B cell (primary cell): Measurements from ENCODE around the gene CLIP4. TPM values are rescaled to one million over a fixed set of nuclear protein-coding genes. Genes with fewer than 3 reads are reported as not detected.

Experiments used
- ATAC-seq: fragments of 200-7000 bp; cut with Tn5 transposase; one replicate; pipeline ENCODE4 v1.10.0; 2021; ENCODE audit warnings: low read depth, mild to moderate bottlenecking, moderate number of reproducible peaks, moderate library complexity
- CTCF ChIA-PET: fragments of 350-600 bp; sonication (Branson Sonifier 250); formaldehyde crosslinking; loops from one replicate; lab custom pipeline; 2021; ENCODE audit warnings: antibody characterized with exemption, inconsistent platforms; lab: Charles Lee
- POLR2A ChIA-PET: fragments of 350-600 bp; sonication (Branson Sonifier 250); formaldehyde crosslinking; loops from one replicate; lab custom pipeline; 2021; ENCODE audit warnings: antibody characterized with exemption; lab: Charles Lee
- DNase-seq: peaks from one replicate; pipeline ENCODE4 v3.0.0; 2013
- H2AFZ ChIP-seq: 2 replicates; pipeline ENCODE4 v1.6.1; 2012; ENCODE audit warnings: mild to moderate bottlenecking, low read depth, low read length; ENCODE audit not compliant: insufficient read depth, poor library complexity, severe bottlenecking
- H3K27ac ChIP-seq, 2 donors: 1 replicate in 1 of 2; 2 replicates in 1 of 2; pipeline ENCODE4 v1.5.1; 2012 to 2013; ENCODE audit warnings: low read length in 2 of 2, mild to moderate bottlenecking in 2 of 2, moderate library complexity in 1 of 2
- H3K27me3 ChIP-seq, 4 experiments: fragments of 200-600 bp in 1 of 4; sonication (generic) in 1 of 4; replicated peaks in 1 of 4; 1 replicate in 2 of 4; 2 replicates in 2 of 4; pipeline versions ENCODE4 v1.6.1 to v1.7.0; 2013 to 2016; ENCODE audit warnings: low read length in 3 of 4, mild to moderate bottlenecking in 2 of 4, mixed read lengths in 1 of 4, moderate library complexity in 1 of 4; ENCODE audit not compliant: insufficient read depth in 4 of 4, control insufficient read depth in 3 of 4; ENCODE audit errors: control extremely low read depth in 1 of 4
- H3K36me3 ChIP-seq, 2 experiments: replicated peaks in 1 of 2; 1 replicate in 1 of 2; 2 replicates in 1 of 2; pipeline versions ENCODE4 v1.6.1 to v1.7.1; 2013; ENCODE audit warnings: low read length in 1 of 2; ENCODE audit not compliant: insufficient read depth in 2 of 2, control insufficient read depth in 1 of 2; ENCODE audit errors: control extremely low read depth in 1 of 2, extremely low read depth in 1 of 2
- H3K4me1 ChIP-seq, 2 donors: fragments of 200-600 bp in 1 of 2; sonication (generic) in 1 of 2; 1 replicate in 1 of 2; 2 replicates in 1 of 2; pipeline versions ENCODE4 v1.5.1 to v1.6.1; 2013 to 2017; ENCODE audit warnings: low read length in 2 of 2; ENCODE audit not compliant: control insufficient read depth in 2 of 2, insufficient read depth in 2 of 2
- H3K4me2 ChIP-seq: replicated peaks from 2 replicates; pipeline ENCODE3; 2012; ENCODE audit warnings: mild to moderate bottlenecking, low read depth, low read length; ENCODE audit not compliant: poor library complexity, severe bottlenecking
- H3K4me3 ChIP-seq, 5 experiments: fragments of 200-600 bp in 1 of 5; sonication (generic) in 1 of 5; 1 replicate in 3 of 5; 2 replicates in 2 of 5; pipeline versions ENCODE4 v1.5.1 to v1.7.0; 2011 to 2016; ENCODE audit warnings: low read length in 4 of 5, mild to moderate bottlenecking in 4 of 5, low read depth in 2 of 5, control low read depth in 1 of 5, moderate library complexity in 1 of 5; ENCODE audit not compliant: insufficient read depth in 1 of 5; ENCODE audit errors: control extremely low read depth in 1 of 5, extremely low read depth in 1 of 5
- H3K79me2 ChIP-seq: fragments of 200-600 bp; sonication (generic); one replicate; pipeline ENCODE4 v1.6.0; 2016; ENCODE audit warnings: low read length; ENCODE audit not compliant: control insufficient read depth, insufficient read depth
- H3K9ac ChIP-seq: fragments of 200-600 bp; sonication (generic); 2 replicates; pipeline ENCODE4 v1.6.1; 2017; ENCODE audit warnings: mild to moderate bottlenecking, low read length, moderate library complexity
- H3K9me3 ChIP-seq, 3 donors: one replicate each; pipeline versions ENCODE4 v1.6.1 to v1.7.1; 2013; ENCODE audit warnings: low read length in 2 of 3; ENCODE audit not compliant: control insufficient read depth in 2 of 3, insufficient read depth in 1 of 3; ENCODE audit errors: control extremely low read depth in 1 of 3
- H4K20me1 ChIP-seq: 2 replicates; pipeline ENCODE4 v1.6.0; 2012; ENCODE audit warnings: mild to moderate bottlenecking, low read length; ENCODE audit not compliant: insufficient read depth, control insufficient read depth, poor library complexity, severe bottlenecking
- H3K27ac Mint-ChIP-seq: one replicate; pipeline ENCODE4 v1.8.0; 2021; ENCODE audit warnings: mixed read lengths
- H3K27me3 Mint-ChIP-seq: one replicate; pipeline ENCODE4 v1.8.0; 2021; ENCODE audit warnings: mixed read lengths
- H3K4me1 Mint-ChIP-seq: one replicate; pipeline ENCODE4 v1.8.0; 2021; ENCODE audit warnings: mixed read lengths
- H3K4me3 Mint-ChIP-seq: one replicate; pipeline ENCODE4 v1.8.0; 2021; ENCODE audit warnings: mixed read lengths
- H3K9me3 Mint-ChIP-seq: one replicate; pipeline ENCODE4 v1.8.0; 2022; ENCODE audit warnings: mixed read lengths; ENCODE audit not compliant: insufficient read depth
- EZH2 ChIP-seq: IDR thresholded peaks from 2 replicates; pipeline ENCODE4 v1.6.1; 2012; ENCODE audit warnings: borderline replicate concordance, low read depth, mild to moderate bottlenecking, moderate library complexity, low read length; ENCODE audit not compliant: insufficient read depth, poor library complexity, severe bottlenecking
- WGBS: methylation state at CpG from one replicate; pipeline ENCODE4 v1.1.5; 2013; ENCODE audit warnings: missing lambda C conversion rate; ENCODE audit not compliant: insufficient coverage; 5-methylcytosine and 5-hydroxymethylcytosine counted together
- intact Hi-C: fragments of 100-400 bp; cut with micrococcal nuclease; formaldehyde crosslinking; loops from one replicate; pipeline ENCODE4 v1.10.0; 2022
- polyA plus RNA-seq: library from polyadenylated mRNA; depleted of rRNA; stranded (reverse); fragments of >200 nt; gene quantifications from 2 replicates; pipeline ENCODE4 v1.2.3, GENCODE V29; 2012
- total RNA-seq, 2 donors: library from RNA; stranded (reverse); fragments of 120-200 nt in 1 of 2; gene quantifications; 1 replicate in 1 of 2; 2 replicates in 1 of 2; pipeline versions ENCODE4 v1.2.3 to v1.2.4, GENCODE V29; 2013 to 2022
- TF ChIP-seq, protein P1 (sequence below): fragments of 200-600 bp; IDR thresholded peaks from one replicate; pipeline ENCODE4 v1.8.0; 2022; ENCODE audit warnings: antibody characterized with exemption, mild to moderate bottlenecking

CLIP4 gene
- total and polyA plus RNA-seq, 2 donors (not counting 1 experiment from before 2014, with no cell fraction given), result 4.0 to 20.8 TPM

DNA sequence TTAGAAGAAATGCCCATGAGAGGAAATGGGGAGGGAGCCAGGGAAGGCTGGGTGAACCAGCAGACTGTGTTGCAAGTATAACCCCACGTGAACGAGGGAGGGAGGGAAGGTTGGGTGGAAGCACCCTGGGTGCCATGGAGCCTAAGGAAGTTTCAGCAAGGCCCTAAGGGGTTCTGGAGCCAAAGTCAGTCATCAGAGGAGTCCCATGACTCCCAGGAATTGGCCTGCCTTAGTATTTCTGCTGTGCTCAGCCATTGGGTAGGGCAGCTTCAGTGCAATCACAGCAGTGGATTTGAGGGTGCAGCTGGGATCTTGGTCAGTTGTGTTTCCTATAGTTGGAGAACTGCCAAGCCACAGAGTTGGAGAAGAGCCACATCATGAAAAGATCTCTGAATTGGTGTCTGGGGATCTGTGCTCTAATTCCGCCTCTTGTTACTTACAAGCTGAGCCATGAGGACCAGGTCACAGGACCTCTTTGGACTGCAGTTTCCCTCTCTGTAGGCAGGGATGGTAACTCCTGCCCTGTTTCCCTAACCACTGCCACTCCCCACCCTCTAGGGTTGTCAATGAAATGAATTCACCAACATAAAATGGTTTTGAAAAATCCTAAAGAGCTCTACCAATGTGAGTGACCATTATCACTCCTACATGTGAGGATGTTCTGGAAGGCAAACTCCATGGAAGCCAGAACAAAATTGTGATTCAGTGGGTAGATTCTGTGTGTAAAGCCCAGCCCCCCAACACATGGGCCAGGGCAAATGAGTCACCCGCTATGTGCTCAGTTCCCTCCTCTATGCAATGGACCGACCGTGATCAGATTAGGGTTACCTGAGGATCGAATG is 108.9 kb downstream of the CLIP4 start:
- peaks cover 19% of the 10 kb centered on the region for H3K27me3 Mint-ChIP-seq
- peaks cover 0 to 4% (median 0%) of the 10 kb centered on the region in 3 donors for H3K9me3 ChIP-seq
- no peaks in the 10 kb centered on the region for H3K27me3 ChIP-seq
- H3K9ac ChIP-seq, result no peak overlapping the region
- H3K27ac ChIP-seq, result no peak overlapping the region
- no peak overlapping the region for H2AFZ ChIP-seq
- no peaks in the 10 kb centered on the region for H4K20me1 ChIP-seq
- H3K36me3 ChIP-seq, result no peaks in the 10 kb centered on the region
- no peak overlapping the region for H3K4me3 Mint-ChIP-seq
- WGBS, result 48% methylated on average over 4 of the region's 7 CpGs
- CTCF ChIA-PET, result no interaction called here
- no peak overlapping the region for H3K27ac Mint-ChIP-seq
- POLR2A ChIA-PET, result no interaction called here
- no peaks in the 10 kb centered on the region for H3K79me2 ChIP-seq
- no peaks in the 10 kb centered on the region for H3K4me1 Mint-ChIP-seq
- H3K9me3 Mint-ChIP-seq, result no peaks in the 10 kb centered on the region
- no peak for TF ChIP-seq EZH2
- TF ChIP-seq, protein P1, sequence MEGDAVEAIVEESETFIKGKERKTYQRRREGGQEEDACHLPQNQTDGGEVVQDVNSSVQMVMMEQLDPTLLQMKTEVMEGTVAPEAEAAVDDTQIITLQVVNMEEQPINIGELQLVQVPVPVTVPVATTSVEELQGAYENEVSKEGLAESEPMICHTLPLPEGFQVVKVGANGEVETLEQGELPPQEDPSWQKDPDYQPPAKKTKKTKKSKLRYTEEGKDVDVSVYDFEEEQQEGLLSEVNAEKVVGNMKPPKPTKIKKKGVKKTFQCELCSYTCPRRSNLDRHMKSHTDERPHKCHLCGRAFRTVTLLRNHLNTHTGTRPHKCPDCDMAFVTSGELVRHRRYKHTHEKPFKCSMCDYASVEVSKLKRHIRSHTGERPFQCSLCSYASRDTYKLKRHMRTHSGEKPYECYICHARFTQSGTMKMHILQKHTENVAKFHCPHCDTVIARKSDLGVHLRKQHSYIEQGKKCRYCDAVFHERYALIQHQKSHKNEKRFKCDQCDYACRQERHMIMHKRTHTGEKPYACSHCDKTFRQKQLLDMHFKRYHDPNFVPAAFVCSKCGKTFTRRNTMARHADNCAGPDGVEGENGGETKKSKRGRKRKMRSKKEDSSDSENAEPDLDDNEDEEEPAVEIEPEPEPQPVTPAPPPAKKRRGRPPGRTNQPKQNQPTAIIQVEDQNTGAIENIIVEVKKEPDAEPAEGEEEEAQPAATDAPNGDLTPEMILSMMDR, result no peak
- H3K4me1 ChIP-seq, result no peaks in the 10 kb centered on the region
- intact Hi-C loops, result no loop called here
- ATAC-seq (no peak), DNase-seq (no peak)
- H3K4me3 ChIP-seq, result no peak overlapping the region
- H3K4me2 ChIP-seq, result no peak overlapping the region
